ENCODE measurements around the gene CLCA4.

CLCA4 gene

DNA sequence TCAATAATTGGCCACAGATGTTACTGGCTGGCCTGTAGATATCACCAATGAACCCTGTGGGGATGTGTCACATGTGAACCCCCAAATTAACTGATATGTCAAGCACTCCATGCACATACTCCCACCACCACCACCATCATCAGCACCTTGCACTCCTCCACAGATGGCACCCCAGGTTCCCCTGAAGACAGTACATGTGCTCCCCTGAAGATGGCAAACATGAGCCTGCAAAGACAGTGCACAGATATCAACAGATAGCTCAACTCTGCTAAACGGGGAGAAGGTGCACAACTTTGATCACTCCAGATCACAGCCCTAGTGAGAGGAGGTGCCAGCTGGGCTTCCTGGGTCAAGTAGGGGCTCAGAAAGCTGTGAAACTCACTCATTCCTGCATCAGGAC is 74.4 kb downstream of the CLCA4 start:
- no peak for DNase-seq (ENCODE audit: low spot score)
